ENCODE measurements around the gene HPS1. TPM values are rescaled to one million over a fixed set of nuclear protein-coding genes. Genes with fewer than 3 reads are reported as not detected.

HPS1 gene
- total RNA-seq, 4 donors from 2014 or later, result 46.1 to 88.2 (median 63.0) TPM

GRCh38 chr10:98438715-98439114, 8.0 kb downstream of the HPS1 start:
- TF ChIP-seq CTCF (IDR thresholded peaks at IDR 0.05; ENCODE audit: low read depth), result no peak

- TF ChIP-seq CTCF (IDR thresholded peaks at IDR 0.05; ENCODE audit: low read depth), result no peak
Observed at GRCh38 chr10:98436704-98437103, 10.0 kb downstream of the HPS1 start.

- TF ChIP-seq CTCF (IDR thresholded peaks at IDR 0.05; ENCODE audit: low read depth), result no peak
Observed at GRCh38 chr10:98435178-98435577, 11.6 kb downstream of the HPS1 start.

- no peak for TF ChIP-seq CTCF (IDR thresholded peaks at IDR 0.05; ENCODE audit: low read depth)
Observed at GRCh38 chr10:98433881-98434732, 12.6 kb downstream of the HPS1 start.

- no peak for TF ChIP-seq CTCF (IDR thresholded peaks at IDR 0.05; ENCODE audit: low read depth)
Observed at GRCh38 chr10:98433371-98433770, 13.4 kb downstream of the HPS1 start.

GRCh38 chr10:98432330-98432729, 14.4 kb downstream of the HPS1 start:
- TF ChIP-seq CTCF (IDR thresholded peaks at IDR 0.05; ENCODE audit: low read depth), result no peak

GRCh38 chr10:98431016-98431415, 15.7 kb downstream of the HPS1 start:
- no peak for TF ChIP-seq CTCF (IDR thresholded peaks at IDR 0.05; ENCODE audit: low read depth)

Data from subcutaneous adipose tissue (tissue), 4 donors.